ENCODE data around the gene GLIPR1L2. TPM values are rescaled to one million over a fixed set of nuclear protein-coding genes. Genes with fewer than 3 reads are reported as not detected.
"Not testable (repeated sequence)": the region's sequence is repeated elsewhere in the genome, so short reads cannot be mapped to it uniquely, and the experiment has no call there.

Gene GLIPR1L2
- total and polyA plus RNA-seq, 7 donors: 0.04 to 1.5 (median 0.58) TPM; not detected in 1

- intact Hi-C loops (cut with DNase I): no loop called here
- 66 to 77% (median 66%) methylated on average over 4 of the region's 4 CpGs for WGBS, 3 donors
- DNase-seq: no peak
- Histone ChIP-seq H3K27me3 (ENCODE audit: insufficient read depth in 3 of 3, low read length in 2 of 3) (no peaks in the 10 kb centered on the region), H3K36me3 (ENCODE audit: insufficient read depth in 1 of 2, low read depth in 1 of 2) (no peaks in the 10 kb centered on the region), H3K9me3 (peaks cover 14% of the 10 kb centered on the region), H3K4me1 (no peaks in the 10 kb centered on the region), H3K27ac (no peak overlapping the region), H3K4me3 (no peak overlapping the region)
- ATAC-seq: no peak
- no peak for TF ChIP-seq CTCF (IDR thresholded peaks at IDR 0.05)
These were observed 47.3 kb downstream of the GLIPR1L2 start for GRCh38 chr12:75438059-75438754.

- Histone ChIP-seq H3K27me3 (ENCODE audit: insufficient read depth in 3 of 3, low read length in 2 of 3) (no peaks in the 10 kb centered on the region), H3K27ac (no peak overlapping the region), H3K4me3 (no peak overlapping the region), H3K36me3 (ENCODE audit: insufficient read depth in 1 of 2, low read depth in 1 of 2) (no peaks in the 10 kb centered on the region), H3K4me1 (no peaks in the 10 kb centered on the region), H3K9me3 (peaks cover 14% of the 10 kb centered on the region)
- TF ChIP-seq CTCF (IDR thresholded peaks at IDR 0.05): no peak
- WGBS, 3 donors: 84 to 88% (median 87%) methylated on average over 2 of the region's 2 CpGs
- no peak for DNase-seq
- ATAC-seq: no peak
- intact Hi-C loops (cut with DNase I): no loop called here
These were observed 48.2 kb downstream of the GLIPR1L2 start for GRCh38 chr12:75439048-75439447.

- Histone ChIP-seq H3K36me3 (ENCODE audit: insufficient read depth in 1 of 2, low read depth in 1 of 2) (no peaks in the 10 kb centered on the region), H3K4me1 (no peaks in the 10 kb centered on the region), H3K27ac (no peak overlapping the region), H3K27me3 (ENCODE audit: insufficient read depth in 3 of 3, low read length in 2 of 3) (no peaks in the 10 kb centered on the region), H3K4me3 (no peak overlapping the region), H3K9me3 (peaks cover 14% of the 10 kb centered on the region)
- TF ChIP-seq CTCF (IDR thresholded peaks at IDR 0.05): no peak
- ATAC-seq (no peak), DNase-seq (no peak)
- intact Hi-C loops (cut with DNase I): no loop called here
These were observed 49.0 kb downstream of the GLIPR1L2 start for GRCh38 chr12:75439930-75440329.

- H3K27me3 ChIP-seq (ENCODE audit: insufficient read depth in 3 of 3, low read length in 2 of 3); DNase-seq; intact Hi-C loops (cut with DNase I); H3K4me1 ChIP-seq; H3K36me3 ChIP-seq (ENCODE audit: insufficient read depth in 1 of 2, low read depth in 1 of 2); H3K4me3 ChIP-seq; ATAC-seq; H3K9me3 ChIP-seq; H3K27ac ChIP-seq: not testable (repeated sequence)
- 63 to 76% (median 71%) methylated on average over 4 of the region's 4 CpGs for WGBS, 3 donors
These were observed 51.0 kb downstream of the GLIPR1L2 start for GRCh38 chr12:75441687-75442449.

- H3K27me3 ChIP-seq (ENCODE audit: insufficient read depth in 3 of 3, low read length in 2 of 3); H3K36me3 ChIP-seq (ENCODE audit: insufficient read depth in 1 of 2, low read depth in 1 of 2); H3K27ac ChIP-seq; ATAC-seq; H3K4me1 ChIP-seq; H3K9me3 ChIP-seq; intact Hi-C loops (cut with DNase I); H3K4me3 ChIP-seq; DNase-seq: not testable (repeated sequence)
- WGBS, 3 donors: 19 to 64% (median 55%) methylated on average over 3 of the region's 3 CpGs
These were observed 51.6 kb downstream of the GLIPR1L2 start for GRCh38 chr12:75442454-75442853.
